HG03159 (cell line): ENCODE data around the gene SCNN1B.
"Not testable (repeated sequence)": the region's sequence is repeated elsewhere in the genome, so short reads cannot be mapped to it uniquely, and the experiment has no call there.

Experiments
- ATAC-seq: cut with Tn5 transposase; IDR thresholded peaks from one replicate; pipeline ENCODE4 v1.9.1; 2021; ENCODE audit warnings: mild to moderate bottlenecking, moderate library complexity; ENCODE audit not compliant: unreplicated experiment

SCNN1B gene

DNA sequence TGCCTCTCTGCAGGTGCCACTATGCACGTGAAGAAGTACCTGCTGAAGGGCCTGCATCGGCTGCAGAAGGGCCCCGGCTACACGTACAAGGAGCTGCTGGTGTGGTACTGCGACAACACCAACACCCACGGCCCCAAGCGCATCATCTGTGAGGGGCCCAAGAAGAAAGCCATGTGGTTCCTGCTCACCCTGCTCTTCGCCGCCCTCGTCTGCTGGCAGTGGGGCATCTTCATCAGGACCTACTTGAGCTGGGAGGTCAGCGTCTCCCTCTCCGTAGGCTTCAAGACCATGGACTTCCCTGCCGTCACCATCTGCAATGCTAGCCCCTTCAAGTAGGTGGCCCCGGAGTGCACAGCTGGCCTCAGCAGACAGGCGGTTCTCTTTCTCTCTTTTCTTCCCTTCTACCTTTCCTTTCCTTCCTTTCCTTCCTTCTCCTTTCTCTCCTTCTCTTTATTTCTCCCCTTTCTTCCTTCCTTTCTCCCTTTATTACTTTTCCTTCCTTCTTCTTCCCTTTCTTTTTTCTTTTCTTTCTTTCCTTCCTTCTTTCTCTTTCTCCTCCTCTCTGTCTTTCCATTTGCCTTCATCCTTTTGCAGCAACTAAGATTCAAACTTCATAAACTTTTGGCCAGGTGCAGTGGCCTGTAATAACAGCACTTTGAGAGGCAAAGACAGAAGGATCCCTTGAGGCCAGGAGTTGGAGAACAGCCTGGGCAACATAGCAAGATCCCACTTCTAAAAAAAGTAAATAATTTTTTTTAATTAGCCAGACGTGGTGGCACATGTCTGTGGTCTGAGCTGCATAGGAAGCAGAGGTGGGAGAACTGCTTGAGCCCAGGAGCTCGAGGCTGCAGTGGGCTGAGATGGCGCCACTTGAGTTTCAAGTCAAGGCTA lies 46.7 kb downstream of the SCNN1B start:
- ATAC-seq = no peak

DNA sequence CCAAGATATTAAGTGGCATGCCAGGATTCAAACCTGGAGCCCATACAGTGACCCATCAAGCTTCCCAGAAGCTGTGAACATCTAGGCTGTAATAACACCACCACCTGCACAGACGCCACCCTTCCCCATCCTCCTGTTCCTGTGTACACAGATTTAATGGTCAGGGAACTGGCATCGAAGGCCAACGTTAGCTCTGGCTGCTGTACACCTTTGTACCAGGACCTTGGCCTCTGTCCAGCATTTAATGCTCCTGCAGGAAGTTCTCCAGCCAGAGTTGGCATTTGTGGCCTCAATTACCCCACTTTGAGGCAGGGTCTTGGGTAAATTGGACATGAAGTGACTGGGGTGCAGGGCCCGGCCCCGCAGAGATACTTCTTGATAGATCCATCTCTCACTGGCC lies 49.3 kb downstream of the SCNN1B start:
- no peak for ATAC-seq

DNA sequence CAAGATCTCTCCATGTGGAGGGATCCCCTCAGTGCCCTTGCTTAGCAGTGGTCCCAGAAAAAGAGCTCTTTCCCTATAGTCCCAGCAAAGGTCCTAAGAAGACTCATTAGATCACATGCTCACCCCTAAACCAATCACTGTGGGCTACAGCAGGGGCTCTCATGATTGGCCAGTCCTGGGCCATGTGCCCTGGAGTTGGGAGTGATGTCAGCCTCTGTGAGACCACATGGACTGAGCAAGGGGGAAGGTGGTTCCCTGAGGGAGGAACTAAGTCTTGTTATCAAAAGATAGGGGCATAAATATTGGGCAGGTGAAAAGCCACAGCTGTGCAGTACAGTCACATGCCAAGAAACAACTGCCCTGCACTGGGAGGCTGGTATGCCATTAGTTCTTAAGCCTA lies 51.3 kb downstream of the SCNN1B start:
- ATAC-seq = no peak

DNA sequence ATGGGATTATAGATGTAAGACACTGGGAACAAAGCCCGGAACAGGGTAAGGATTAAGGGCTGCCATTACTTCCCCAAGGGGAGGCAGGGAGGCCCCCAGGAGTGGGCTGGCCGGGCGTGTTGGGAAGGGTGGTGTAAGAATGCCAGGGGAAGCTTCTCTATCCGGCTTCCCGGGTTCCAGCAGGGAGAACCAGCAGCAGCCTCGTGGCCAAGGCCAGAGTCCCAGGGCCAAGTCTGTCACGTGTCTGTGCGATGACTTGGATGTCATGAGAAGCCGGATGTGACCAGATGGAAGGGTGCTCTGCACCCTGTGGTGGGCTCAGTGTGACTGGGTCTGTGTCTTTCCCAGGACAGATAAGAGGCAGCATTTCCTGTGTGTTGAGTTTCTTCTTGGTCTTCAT lies 52.1 kb downstream of the SCNN1B start:
- ATAC-seq = no peak

DNA sequence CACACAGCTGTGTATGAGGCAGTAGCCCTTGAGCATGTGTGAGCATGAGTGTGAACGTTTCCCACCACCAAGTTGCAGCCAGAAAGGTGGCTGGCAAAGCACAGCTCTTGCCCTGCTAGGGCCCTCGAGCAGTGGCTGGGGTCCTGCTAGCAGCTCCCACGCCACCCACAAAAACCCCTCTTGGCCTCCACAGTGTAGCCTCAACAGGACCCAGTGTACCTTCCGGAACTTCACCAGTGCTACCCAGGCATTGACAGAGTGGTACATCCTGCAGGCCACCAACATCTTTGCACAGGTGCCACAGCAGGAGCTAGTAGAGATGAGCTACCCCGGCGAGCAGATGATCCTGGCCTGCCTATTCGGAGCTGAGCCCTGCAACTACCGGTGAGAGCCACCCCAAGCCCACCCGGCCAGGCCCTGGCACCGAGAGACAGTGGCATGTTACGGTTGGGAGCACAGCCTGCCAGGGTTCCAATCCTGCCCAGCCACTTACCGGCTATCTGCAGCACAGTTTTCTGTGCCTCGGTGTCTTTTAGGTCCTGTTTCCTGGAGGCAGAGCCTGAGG lies 53.1 kb downstream of the SCNN1B start:
- ATAC-seq = no peak

DNA sequence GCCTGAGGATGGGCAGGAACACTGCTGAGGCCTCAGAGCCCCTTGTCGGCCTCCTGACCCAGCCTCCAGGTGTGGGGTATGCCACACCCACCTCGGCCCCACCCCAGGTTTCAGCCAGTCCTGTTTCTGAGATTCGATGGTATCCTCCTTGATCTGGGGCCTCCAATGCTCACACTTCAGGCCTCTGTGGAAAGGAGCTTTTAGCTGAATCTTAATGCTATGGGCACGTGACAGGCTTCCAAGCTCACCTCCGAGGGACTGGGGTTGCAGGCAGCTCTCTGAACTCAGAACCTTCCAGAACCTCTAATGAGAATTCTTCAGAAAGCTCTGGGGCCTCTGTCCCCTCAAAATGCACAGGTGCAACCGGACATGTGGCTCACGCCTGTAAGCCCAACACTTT lies 54.8 kb downstream of the SCNN1B start:
- ATAC-seq = no peak

DNA sequence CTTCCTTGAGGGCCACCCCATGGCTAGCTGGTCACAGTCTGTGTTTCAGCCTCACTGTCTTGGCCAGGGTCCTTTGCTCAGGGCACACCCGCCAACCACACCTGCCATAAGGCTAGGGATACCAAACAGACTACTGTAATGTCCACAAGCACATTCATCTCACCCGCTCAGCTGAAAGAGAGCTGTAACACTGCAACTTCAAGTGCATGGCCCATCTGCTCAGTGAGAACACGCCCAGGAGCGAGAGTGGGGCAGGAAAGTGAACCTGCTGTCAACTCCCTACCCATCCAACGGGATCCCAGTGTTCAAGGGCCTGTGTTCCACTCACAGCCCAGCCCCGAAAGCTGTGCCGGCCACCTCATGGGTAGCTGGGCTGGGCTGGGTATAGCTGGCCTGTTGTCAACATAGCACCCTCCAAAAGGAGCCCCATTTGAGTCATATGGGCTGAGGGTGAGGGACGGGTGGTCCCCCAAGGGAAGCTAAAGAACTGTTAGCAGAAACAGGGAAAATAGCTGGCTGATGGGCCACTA lies 55.7 kb downstream of the SCNN1B start:
- no peak for ATAC-seq

DNA sequence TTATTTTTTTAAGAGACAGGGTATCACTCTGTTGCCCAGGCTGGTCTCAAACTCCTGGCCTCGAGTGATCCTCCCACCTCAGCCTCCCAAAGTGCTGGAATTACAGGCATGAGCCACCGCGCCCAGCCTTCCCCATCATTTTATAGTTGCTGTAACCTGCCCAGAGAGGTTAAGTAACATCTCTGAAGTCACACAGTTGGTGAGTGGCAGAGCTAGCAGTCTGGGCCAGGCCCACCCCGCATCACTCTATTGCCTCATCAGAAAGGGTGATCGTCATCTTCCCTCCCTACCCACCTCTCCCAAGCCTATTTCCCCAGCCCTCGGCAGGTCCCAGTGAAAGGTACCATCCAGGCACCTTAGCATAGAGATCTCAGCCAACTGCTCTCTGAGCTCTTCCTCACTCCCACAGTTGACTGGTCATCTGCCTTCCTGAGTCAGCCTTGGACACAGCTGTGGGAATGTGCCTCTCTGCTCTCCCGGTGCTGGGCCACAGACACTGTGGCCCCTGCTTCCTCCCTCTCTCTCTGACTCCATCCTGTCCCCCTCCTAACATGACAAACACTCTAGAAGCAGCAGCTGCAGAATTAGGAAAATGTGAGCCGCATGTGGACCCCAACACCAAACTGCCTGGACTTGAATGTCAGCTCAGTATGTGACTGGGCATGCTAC lies 57.1 kb downstream of the SCNN1B start:
- no peak for ATAC-seq

DNA sequence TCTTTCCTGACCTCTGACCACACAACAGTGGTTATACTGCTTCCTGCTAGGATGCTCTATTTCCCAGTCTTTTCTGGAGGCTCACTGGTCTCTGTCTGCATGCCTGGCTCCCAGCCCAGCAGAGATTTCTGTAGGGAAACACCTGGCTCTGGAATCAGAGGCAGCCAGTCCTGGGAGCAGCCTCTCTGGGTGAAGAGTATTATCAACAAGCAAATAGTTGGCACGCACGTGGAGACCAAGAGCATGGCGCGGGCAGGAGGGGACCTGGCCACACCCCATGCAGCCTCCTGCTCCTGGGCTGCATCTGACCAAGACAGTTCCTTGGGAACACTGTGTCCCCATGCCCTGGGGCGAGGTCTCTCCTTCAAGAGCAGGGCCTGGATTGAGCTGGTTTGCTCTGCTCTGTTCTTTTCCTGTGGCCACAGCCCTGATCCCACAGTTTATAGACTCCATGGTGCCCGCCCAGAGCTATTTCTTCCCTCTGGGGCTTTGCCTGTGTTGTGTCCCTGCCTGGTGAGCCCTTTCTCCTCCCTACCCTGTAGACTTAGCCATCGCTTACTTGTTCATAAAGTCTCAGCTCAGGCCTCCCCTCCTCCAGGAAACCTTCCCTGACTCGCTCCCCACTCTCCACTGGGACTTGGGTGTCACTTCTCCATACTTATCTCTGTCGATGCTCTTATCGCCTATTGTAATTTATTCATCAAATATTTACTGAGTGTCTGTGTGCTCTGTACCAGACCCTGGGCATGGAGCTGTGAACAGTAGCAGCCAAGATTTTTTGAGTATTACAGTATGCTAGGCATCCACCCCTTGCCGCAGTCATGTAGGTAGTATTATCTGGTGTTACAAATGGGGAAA lies 60.6 kb downstream of the SCNN1B start:
- ATAC-seq = no peak

DNA sequence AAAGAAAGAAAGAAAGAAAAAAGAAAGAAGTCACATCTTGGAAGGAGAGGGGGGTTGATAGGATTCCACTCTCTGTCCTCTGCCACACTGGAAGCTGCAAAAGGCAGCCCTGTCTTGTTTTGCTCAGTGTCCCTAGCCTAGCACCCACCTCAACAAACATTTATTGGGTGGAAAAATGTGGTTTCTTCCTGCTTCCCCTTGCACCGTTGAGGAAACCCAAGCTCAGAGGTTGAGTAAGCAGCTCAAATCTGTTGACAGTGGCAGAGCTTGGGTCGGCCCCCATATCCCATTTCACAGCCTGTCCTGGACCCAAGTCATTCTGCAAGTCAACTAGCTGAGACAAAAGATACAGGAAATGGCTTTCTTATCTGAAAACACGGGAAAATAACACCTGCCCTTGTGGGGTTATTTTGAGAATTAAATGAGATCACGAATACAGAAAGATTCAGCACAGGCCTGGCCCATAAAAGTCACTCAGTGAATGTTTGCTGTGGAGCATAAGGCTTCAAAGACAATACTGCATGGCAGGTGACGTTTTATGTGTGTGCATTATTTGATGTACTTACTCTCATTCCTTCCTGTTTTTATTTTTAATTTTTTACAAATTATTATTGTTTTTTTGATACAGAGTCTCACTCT lies 63.6 kb downstream of the SCNN1B start:
- no peak for ATAC-seq

DNA sequence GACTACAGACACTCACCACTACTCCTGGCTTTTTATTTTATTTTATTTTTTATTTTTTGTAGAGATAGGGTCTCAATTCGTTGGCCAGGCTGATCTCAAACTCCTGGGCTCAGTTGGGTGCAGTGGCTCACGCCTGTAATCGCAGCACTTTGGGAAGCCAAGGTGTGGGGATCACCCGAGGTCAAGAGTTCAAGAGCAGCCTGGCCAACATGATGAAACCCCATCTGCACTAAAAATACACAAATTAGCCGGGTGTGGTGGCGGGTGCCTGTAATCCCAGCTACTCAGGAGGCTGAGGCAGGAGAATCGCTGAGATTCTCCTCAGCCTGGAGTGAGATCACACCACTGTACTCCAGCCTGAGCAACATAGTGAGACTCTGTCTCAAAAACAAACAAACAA lies 64.2 kb downstream of the SCNN1B start:
- not testable (repeated sequence) for ATAC-seq

DNA sequence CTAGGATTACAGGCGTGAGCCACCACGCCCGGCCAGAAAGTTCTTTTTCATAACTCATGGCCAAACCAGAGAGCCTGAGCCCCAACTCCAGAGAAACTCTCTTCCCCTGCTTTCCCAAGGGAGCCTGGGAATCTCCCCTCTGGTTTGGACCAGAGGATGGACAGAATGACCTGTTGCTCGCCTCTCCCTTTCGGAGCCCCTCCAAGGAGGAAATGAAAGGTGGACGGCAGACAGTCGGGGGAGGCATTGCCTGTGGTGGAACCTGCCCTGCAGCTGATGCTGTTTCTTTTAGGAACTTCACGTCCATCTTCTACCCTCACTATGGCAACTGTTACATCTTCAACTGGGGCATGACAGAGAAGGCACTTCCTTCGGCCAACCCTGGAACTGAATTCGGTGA lies 65.5 kb downstream of the SCNN1B start:
- ATAC-seq = no peak

DNA sequence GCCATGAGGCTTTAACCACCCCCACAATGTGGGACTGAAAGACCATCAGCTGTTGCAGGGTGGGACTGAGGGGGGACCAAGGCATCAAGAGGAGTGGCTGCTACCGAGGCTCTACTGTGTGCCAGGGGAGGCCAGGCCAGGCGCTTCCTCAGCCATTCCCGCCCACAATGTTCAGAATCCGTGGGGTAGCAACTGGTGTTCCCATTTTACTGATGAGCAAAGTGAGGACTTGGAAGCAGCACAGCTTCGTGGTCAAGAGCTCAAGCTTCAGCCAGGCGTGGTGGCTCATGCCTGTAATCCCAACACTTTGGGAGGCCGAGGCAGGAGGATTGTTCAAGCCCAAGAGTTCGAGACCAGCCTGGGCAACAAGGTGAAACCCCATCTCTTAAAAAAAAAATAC lies 65.9 kb downstream of the SCNN1B start:
- no peak for ATAC-seq

DNA sequence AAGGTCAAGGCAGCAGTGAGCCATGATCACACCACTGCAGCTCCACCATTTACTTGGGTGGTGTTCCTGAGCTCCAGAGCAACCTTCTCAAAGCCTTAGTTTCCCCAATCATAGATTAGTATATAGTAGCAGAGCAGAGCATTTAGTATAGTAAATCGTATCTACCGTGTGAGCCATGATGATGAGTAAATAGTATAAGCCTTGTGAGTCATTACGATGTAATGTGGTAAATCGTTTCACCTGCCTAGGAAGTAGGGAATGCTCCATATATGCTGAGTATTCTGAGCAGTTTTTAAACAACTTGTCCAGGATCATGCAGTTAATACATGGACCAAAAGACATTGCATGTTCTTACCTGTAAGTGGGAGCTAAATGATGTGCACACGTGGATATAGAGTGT lies 66.4 kb downstream of the SCNN1B start:
- no peak for ATAC-seq

DNA sequence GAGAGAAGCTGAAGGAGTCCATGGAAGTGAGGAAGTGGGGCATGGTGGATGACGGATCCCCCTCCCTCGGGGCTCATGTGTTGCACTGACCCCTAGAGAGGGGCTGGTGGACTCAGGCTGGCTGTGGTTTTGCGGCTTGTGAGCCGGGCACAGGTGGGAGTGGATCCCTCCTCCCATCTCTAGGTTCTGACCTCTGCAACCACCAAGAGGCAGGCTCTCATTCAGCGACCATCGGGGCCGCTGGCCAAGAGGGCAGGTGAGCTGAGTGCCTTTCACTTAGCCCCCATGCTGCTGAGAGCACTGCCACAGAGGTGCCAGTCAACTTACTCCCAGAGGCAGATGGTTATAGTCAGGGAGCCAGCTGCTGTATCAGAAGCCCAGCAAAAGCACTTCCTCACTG lies 67.3 kb downstream of the SCNN1B start:
- no peak for ATAC-seq

DNA sequence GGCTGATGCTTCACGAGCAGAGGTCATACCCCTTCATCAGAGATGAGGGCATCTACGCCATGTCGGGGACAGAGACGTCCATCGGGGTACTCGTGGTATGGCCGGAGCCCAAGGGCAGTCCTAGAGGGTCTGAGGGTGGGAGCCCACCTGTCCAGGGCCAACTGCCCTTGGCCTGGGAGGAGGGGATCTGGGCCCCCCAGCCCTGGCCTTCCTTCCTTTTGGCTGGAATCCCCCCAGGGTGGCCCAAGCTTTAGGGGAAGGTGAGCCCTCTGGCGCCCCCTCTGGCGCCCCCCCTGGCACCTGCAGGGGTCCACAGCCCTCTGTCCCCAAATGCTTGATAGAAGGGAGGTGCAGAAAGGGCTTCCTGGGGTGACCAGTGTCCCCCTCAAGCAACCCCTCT lies 69.3 kb downstream of the SCNN1B start:
- ATAC-seq = no peak

DNA sequence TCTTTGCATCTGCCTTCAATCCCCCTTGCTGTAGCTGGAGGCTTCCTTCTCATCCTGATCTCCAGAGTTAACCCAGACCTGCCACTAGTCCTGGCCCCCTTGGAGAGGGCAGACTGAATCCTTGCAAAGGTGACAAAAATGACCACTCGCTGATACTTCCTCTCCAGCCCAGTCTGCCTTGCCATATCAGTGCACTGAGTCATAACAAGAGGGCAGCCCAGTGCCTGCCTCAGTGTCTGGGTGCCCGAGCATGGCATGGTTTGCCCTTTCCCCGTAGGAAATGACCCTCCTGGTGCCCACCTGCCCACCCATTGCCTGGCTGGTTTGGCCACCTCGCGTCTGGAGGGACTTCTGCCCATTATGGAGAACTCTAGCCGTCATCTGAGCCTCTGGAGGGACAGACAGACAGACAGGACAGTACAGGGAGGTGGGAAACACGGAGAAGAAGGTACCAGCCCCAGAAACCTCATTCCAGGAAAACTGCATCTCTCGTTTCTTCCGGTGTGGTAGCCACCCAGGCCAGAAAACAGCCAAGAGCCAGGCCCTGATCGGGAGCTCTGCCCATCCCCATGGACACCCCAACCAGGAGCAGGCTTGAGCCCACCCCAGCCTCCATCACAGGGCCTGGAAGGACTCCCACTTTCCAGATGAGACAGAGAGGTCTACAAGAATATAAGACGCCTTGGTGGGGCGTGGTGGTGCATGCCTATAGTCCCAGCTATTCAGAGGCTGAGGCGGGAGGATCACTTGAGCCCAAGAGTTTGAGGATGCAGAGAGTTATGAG lies 71.5 kb downstream of the SCNN1B start:
- no peak for ATAC-seq

DNA sequence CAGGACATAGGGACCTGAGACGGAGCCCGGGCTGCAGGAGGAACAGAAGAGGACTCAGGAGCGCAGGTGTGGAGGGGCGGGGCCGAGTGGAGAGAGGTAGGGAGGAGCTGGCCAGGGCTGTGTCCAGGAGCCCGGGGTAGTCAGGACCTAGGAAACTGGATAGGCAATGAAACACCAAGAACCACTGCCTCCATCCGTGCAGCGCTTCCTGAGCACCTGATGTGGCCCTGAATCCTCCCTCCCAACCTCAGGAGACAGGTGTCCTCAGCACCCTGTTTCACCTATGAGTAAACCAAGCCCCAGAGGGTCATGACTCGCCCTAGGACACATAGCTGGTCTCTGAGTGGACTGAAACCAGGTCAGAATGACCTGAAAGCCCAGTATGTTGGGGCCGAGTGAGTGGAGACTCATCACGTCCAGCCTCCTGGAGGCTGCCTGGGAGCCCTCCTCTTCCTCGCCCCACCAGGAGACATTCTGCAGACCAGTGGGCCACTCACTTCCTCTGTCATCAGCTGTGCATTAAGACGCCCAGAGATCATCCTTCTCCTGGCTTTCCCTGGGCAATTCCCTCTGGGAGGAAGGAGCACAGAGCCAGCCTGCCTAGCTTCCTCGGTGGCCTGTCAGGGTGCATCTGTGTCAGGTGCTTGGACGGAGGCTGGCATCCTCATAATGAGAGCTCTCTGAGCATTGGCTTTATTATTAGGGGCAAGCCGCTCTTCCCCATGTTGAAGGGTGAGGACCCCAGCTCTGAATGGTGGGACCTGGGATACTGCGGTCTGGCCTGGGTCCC lies 72.8 kb downstream of the SCNN1B start:
- ATAC-seq = no peak

DNA sequence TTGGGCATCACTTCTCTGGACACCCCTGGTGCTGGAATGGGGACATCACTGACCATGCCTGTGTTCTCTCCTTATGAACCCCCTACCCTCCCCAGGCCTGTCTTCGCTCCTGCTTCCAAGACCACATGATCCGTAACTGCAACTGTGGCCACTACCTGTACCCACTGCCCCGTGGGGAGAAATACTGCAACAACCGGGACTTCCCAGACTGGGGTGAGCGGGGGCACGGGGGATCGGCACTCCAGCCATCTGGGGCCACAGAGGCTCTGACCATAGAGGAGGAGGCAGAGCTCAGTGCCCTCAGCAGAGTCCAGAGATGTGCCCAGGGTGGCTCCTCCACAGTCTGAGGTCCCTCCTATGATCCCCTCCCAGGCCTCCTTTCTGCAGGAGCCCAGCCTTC lies 73.5 kb downstream of the SCNN1B start:
- ATAC-seq = no peak
